HCT116 (cell line): ENCODE data around the gene ZNHIT6.

Experiments used
- CEBPB ChIP-seq: IDR thresholded peaks from 2 replicates; pipeline ENCODE4 v1.6.1; 2012; ENCODE audit warnings: low read depth
- CTCF ChIP-seq, 3 experiments: fragments of 200-600 bp in 1 of 3; sonication (generic) in 1 of 3; IDR thresholded peaks in 2 of 3; conservative IDR thresholded peaks in 1 of 3; 2 replicates each; pipeline ENCODE4 v1.5.1; 2012 to 2017; ENCODE audit warnings: low read depth in 2 of 3, low read length in 2 of 3, antibody characterized with exemption in 1 of 3, borderline replicate concordance in 1 of 3, control low read depth in 1 of 3, mild to moderate bottlenecking in 1 of 3, mixed read lengths in 1 of 3, mixed run types in 1 of 3, moderate library complexity in 1 of 3; ENCODE audit not compliant: insufficient read depth in 1 of 3
- EZH2 ChIP-seq: fragments of 200-600 bp; sonication (generic); IDR thresholded peaks from 2 replicates; pipeline ENCODE4 v1.6.1; 2017; ENCODE audit warnings: antibody characterized with exemption, mixed run types
- EZH2phosphoT487 ChIP-seq: fragments of 200-600 bp; IDR thresholded peaks from 2 replicates; pipeline ENCODE4 v1.6.1; 2018; ENCODE audit warnings: antibody characterized with exemption, borderline replicate concordance
- RAD21 ChIP-seq: IDR thresholded peaks from 2 replicates; pipeline ENCODE4 v1.6.1; 2012; ENCODE audit warnings: low read depth, mild to moderate bottlenecking
- ZNF274 ChIP-seq: fragments of 200-500 bp; sonication (Bioruptor generic); IDR thresholded peaks from 2 replicates; pipeline ENCODE4 v1.6.1; 2014; ENCODE audit warnings: mild to moderate bottlenecking, low read depth, low read length, inconsistent platforms
- TF ChIP-seq, protein P1 (sequence below): IDR thresholded peaks from 2 replicates; pipeline ENCODE4 v1.6.1; 2012
- TF ChIP-seq, protein P2 (sequence below): IDR thresholded peaks from 2 replicates; pipeline ENCODE4 v1.6.1; 2012; ENCODE audit warnings: low read depth

- no peak for TF ChIP-seq CTCF (IDR thresholded peaks at IDR 0.05 in 2 of 3, conservative IDR thresholded peaks at IDR 0.05 in 1 of 3; ENCODE audit: borderline replicate concordance in 1 of 3, insufficient read depth in 1 of 3, low read depth in 2 of 3, low read length in 2 of 3)
- no peak for TF ChIP-seq CEBPB
- TF ChIP-seq RAD21, result no peak
- TF ChIP-seq EZH2, result no peak
- TF ChIP-seq EZH2phosphoT487, result no peak
- no peak for TF ChIP-seq ZNF274
- TF ChIP-seq, protein P1, sequence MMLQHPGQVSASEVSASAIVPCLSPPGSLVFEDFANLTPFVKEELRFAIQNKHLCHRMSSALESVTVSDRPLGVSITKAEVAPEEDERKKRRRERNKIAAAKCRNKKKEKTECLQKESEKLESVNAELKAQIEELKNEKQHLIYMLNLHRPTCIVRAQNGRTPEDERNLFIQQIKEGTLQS, result no peak
- TF ChIP-seq, protein P2, sequence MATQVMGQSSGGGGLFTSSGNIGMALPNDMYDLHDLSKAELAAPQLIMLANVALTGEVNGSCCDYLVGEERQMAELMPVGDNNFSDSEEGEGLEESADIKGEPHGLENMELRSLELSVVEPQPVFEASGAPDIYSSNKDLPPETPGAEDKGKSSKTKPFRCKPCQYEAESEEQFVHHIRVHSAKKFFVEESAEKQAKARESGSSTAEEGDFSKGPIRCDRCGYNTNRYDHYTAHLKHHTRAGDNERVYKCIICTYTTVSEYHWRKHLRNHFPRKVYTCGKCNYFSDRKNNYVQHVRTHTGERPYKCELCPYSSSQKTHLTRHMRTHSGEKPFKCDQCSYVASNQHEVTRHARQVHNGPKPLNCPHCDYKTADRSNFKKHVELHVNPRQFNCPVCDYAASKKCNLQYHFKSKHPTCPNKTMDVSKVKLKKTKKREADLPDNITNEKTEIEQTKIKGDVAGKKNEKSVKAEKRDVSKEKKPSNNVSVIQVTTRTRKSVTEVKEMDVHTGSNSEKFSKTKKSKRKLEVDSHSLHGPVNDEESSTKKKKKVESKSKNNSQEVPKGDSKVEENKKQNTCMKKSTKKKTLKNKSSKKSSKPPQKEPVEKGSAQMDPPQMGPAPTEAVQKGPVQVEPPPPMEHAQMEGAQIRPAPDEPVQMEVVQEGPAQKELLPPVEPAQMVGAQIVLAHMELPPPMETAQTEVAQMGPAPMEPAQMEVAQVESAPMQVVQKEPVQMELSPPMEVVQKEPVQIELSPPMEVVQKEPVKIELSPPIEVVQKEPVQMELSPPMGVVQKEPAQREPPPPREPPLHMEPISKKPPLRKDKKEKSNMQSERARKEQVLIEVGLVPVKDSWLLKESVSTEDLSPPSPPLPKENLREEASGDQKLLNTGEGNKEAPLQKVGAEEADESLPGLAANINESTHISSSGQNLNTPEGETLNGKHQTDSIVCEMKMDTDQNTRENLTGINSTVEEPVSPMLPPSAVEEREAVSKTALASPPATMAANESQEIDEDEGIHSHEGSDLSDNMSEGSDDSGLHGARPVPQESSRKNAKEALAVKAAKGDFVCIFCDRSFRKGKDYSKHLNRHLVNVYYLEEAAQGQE, result no peak
Observed at GRCh38 chr1:85650645-85651044, 57.6 kb downstream of the ZNHIT6 start.
